Psoas muscle (tissue), 8 donors: ENCODE results near the gene REV3L. TPM values are rescaled to one million over a fixed set of nuclear protein-coding genes. Genes with fewer than 3 reads are reported as not detected.
A peak's percentile ranks its signal among the peaks of the same experiment; 100 is the strongest.

Source experiments
- ATAC-seq, 4 donors: fragments of 200-7000 bp; cut with Tn5 transposase; one replicate each; pipeline ENCODE4 v1.9.1; 2020; ENCODE audit warnings: moderate library complexity in 3 of 4, mild to moderate bottlenecking in 2 of 4
- DNase-seq, 2 donors: peaks; one replicate each; pipeline ENCODE4 v3.0.0-alpha.2; 2020
- H3K27ac ChIP-seq: fragments of 200-600 bp; one replicate; pipeline ENCODE4 v1.8.0; 2022
- H3K27me3 ChIP-seq, 3 donors: fragments of 200-600 bp in 1 of 3; one replicate each; pipeline versions ENCODE4 v1.6.1 to v1.8.0; 2013 to 2022; ENCODE audit warnings: low read length in 2 of 3, mild to moderate bottlenecking in 2 of 3, moderate library complexity in 1 of 3; ENCODE audit not compliant: insufficient read depth in 3 of 3
- H3K36me3 ChIP-seq, 2 donors: fragments of 200-600 bp in 1 of 2; one replicate each; pipeline versions ENCODE4 v1.6.1 to v1.8.0; 2013 to 2022; ENCODE audit warnings: low read depth in 1 of 2, mild to moderate bottlenecking in 1 of 2, moderate library complexity in 1 of 2; ENCODE audit not compliant: insufficient read depth in 1 of 2
- H3K4me1 ChIP-seq: fragments of 200-600 bp; one replicate; pipeline ENCODE4 v1.8.0; 2022
- H3K4me3 ChIP-seq: fragments of 200-600 bp; one replicate; pipeline ENCODE4 v1.8.0; 2022; ENCODE audit warnings: mild to moderate bottlenecking
- H3K9me3 ChIP-seq: fragments of 200-600 bp; one replicate; pipeline ENCODE4 v1.8.0; 2022
- WGBS, 3 donors: extraction: QIAGEN DNeasy Blood & Tissue Kit; methylation state at CpG; one replicate each; pipeline versions ENCODE4 v1.1.6 to v1.1.7; 2013; 5-methylcytosine and 5-hydroxymethylcytosine counted together
- intact Hi-C, 2 donors: fragments of 100-400 bp; cut with DNase I; formaldehyde crosslinking; loops; one replicate each; pipeline versions ENCODE4 v1.11.0 to v1.14.2; 2022
- polyA plus RNA-seq, 3 donors: library from polyadenylated mRNA; stranded (reverse); fragments of 200-250 nt; gene quantifications; one replicate each; pipeline ENCODE4 v1.2.3, GENCODE V29; 2013
- total RNA-seq, 4 donors: library from RNA; stranded (reverse); fragmentation: NEBNext Ultra II Directional in 2 of 4; extraction: Animal tissue kit (Norgen Biotek cat#: 25700) in 2 of 4; gene quantifications; one replicate each; pipeline versions ENCODE4 v1.2.1 to v1.2.4, GENCODE V29; 2021 to 2023
- TF ChIP-seq, protein P1 (sequence below): fragments of 200-600 bp; IDR thresholded peaks from one replicate; pipeline ENCODE4 v1.8.0; 2022; ENCODE audit warnings: antibody characterized with exemption
- donor health status: healthy with polysubstance abuse.
- donor health status: DM: no; HTN: no; CAD: no; lungs with moderate emphysema.
- donor health status: Bipolar disorder and iron deficiency.
- donor health status: healthy.
- donor health status: DM: yes; HTN: yes; CAD: no.
- donor health status: DM: no; HTN: no; CAD: no.
- donor health status: DM: no; HTN: no; CAD: no.
- donor health status: DM: yes; HTN: yes; CAD: no.

The REV3L gene
- total and polyA plus RNA-seq, 7 donors, result 9.0 to 36.3 (median 18.8) TPM

DNA sequence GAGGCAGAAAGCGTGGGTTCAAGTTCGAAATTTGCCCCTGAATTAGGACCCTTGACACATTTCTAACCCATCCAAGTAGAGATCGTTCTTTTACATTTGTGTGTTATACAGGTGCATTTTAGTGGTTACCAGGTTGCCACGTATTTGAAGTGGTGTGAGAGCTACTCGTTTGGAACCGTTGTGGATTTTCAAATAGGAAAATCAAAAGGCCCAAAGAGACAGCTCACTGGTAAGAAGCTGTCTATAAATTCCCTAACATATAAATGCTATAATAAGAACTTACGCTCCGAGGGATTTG lies 1.6 kb upstream of the REV3L start:
- DNase-seq (no peak), ATAC-seq (no peak)
- H3K27me3 ChIP-seq, result no peaks in the 10 kb centered on the region
- peak overlapping the region; percentile 94 for H3K4me3 ChIP-seq
- WGBS, 3 donors, result 18 to 26% (median 21%) methylated on average over 8 of the region's 8 CpGs
- TF ChIP-seq, protein P1, sequence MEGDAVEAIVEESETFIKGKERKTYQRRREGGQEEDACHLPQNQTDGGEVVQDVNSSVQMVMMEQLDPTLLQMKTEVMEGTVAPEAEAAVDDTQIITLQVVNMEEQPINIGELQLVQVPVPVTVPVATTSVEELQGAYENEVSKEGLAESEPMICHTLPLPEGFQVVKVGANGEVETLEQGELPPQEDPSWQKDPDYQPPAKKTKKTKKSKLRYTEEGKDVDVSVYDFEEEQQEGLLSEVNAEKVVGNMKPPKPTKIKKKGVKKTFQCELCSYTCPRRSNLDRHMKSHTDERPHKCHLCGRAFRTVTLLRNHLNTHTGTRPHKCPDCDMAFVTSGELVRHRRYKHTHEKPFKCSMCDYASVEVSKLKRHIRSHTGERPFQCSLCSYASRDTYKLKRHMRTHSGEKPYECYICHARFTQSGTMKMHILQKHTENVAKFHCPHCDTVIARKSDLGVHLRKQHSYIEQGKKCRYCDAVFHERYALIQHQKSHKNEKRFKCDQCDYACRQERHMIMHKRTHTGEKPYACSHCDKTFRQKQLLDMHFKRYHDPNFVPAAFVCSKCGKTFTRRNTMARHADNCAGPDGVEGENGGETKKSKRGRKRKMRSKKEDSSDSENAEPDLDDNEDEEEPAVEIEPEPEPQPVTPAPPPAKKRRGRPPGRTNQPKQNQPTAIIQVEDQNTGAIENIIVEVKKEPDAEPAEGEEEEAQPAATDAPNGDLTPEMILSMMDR, result no peak
- intact Hi-C loops, result loop anchor here (5.0 kb wide), 4 partner anchors 57 to 227 kb away; a partner anchor contains a TSS
- no peaks in the 10 kb centered on the region for H3K9me3 ChIP-seq
- peaks cover 40% of the 10 kb centered on the region for H3K4me1 ChIP-seq
- H3K27ac ChIP-seq, result peak overlapping the region; percentile 98
- H3K36me3 ChIP-seq, result peaks cover 0 to 6% of the 10 kb centered on the region in 2 donors

DNA sequence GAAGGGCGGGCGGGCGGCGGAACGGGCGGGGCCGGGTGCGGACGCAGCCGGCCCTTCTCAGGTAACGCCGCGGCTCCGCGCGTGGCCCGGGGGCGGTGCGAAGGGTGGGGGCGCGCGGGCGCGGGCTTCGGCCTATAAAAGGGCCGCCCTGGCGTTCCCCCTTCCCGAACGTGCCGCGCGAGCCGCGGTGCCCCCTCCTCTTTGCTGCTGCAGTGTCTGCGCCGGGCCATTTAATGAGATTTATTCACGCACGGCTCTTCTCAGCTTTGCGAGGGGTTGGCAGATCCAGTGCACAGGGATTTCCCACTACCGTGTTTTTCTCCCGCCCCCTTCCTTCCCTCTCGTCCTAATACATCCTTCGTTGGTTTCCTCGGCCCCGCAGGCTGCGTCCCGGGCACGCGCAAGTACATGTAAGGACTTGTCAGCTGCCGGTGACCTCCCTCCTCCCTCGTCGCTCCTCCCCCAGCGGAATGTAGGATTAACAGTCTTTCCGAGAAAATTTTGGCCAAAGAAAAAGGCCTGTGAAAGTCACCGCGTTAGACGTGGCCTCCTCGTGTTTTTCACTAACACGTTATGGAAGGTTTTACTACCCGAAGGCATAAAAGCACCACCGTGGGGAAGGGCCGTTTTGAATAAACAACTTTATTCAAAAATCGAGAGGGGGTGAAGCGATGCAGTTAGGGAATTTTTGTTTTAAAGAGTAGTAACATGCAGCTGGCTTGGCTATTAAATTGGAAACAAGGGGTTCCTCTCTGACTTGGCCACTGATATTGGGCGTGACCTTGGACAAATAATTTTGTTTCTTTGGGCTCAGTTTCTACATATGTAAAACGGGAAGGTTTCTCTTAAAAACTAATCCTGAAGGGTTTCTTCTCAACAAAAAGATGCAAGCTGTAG lies 966 bp upstream of the REV3L start:
- H3K27ac ChIP-seq, result peak overlapping the region; percentile 98
- H3K36me3 ChIP-seq, result peaks cover 0 to 6% of the 10 kb centered on the region in 2 donors
- peak; percentile 85 to 89 (median 86) for ATAC-seq
- peaks cover 43% of the 10 kb centered on the region for H3K4me1 ChIP-seq
- H3K4me3 ChIP-seq, result peak overlapping the region; percentile 94
- DNase-seq, result peak; percentile 94 to 95
- H3K9me3 ChIP-seq, result no peaks in the 10 kb centered on the region
- intact Hi-C loops, result loop anchor here (1.0 to 5.0 kb wide), 5 partner anchors 57 to 227 kb away; partner anchors contain the start of gene TRAF3IP2 (in 1 of the 2)
- TF ChIP-seq, protein P1, result no peak
- WGBS, 3 donors, result 1 to 2% (median 1%) methylated on average over 48 to 66 of the region's 66 CpGs
- H3K27me3 ChIP-seq, result no peaks in the 10 kb centered on the region

GRCh38 chr6:111482188-111482958 lies 645 bp downstream of the REV3L start:
- Histone ChIP-seq H3K4me3 (peak overlapping the region; percentile 94), H3K9me3 (no peaks in the 10 kb centered on the region), H3K27me3 (no peaks in the 10 kb centered on the region), H3K27ac (peak overlapping the region; percentile 98), H3K4me1 (peaks cover 54% of the 10 kb centered on the region), H3K36me3 (no peaks in the 10 kb centered on the region)
- TF ChIP-seq, protein P1, result no peak
- peak; percentile 68 to 73 for DNase-seq
- intact Hi-C loops, result loop anchor here (1.0 to 5.0 kb wide), 5 partner anchors 55 to 225 kb away; a partner anchor contains a TSS
- ATAC-seq, result peak; percentile 13 to 31 (median 28)
- WGBS, 3 donors, result 0 to 1% (median 0%) methylated on average over 66 to 88 of the region's 88 CpGs

GRCh38 chr6:111481836-111482187 lies 1.2 kb downstream of the REV3L start:
- H3K27ac ChIP-seq, result peak overlapping the region; percentile 98
- 3 to 6% (median 3%) methylated on average over 8 of the region's 8 CpGs for WGBS, 3 donors
- no peaks in the 10 kb centered on the region for H3K27me3 ChIP-seq
- intact Hi-C loops, result loop anchor here (1.0 to 5.0 kb wide), 5 partner anchors 55 to 225 kb away; a partner anchor contains a TSS
- peaks cover 52% of the 10 kb centered on the region for H3K4me1 ChIP-seq
- TF ChIP-seq, protein P1, result no peak
- H3K9me3 ChIP-seq, result no peaks in the 10 kb centered on the region
- ATAC-seq (peak in 1 of 4 donors; percentile 2), DNase-seq (no peak)
- peak overlapping the region; percentile 94 for H3K4me3 ChIP-seq
- no peaks in the 10 kb centered on the region for H3K36me3 ChIP-seq
